IPS-18c (cell line): ENCODE results near the gene SH3RF3.
"Not testable (repeated sequence)": the region's sequence is repeated elsewhere in the genome, so short reads cannot be mapped to it uniquely, and the experiment has no call there.

Experiments
- H3K4me3 ChIP-seq: 2 replicates; pipeline ENCODE4 v1.7.0; 2013; ENCODE audit warnings: low read depth, mild to moderate bottlenecking, low read length, moderate library complexity; ENCODE audit not compliant: insufficient read depth
- H3K9me3 ChIP-seq: one replicate; pipeline ENCODE4 v1.6.1; 2013; ENCODE audit warnings: mild to moderate bottlenecking, low read length, moderate library complexity; ENCODE audit not compliant: control insufficient read depth, insufficient read depth

SH3RF3 gene

DNA sequence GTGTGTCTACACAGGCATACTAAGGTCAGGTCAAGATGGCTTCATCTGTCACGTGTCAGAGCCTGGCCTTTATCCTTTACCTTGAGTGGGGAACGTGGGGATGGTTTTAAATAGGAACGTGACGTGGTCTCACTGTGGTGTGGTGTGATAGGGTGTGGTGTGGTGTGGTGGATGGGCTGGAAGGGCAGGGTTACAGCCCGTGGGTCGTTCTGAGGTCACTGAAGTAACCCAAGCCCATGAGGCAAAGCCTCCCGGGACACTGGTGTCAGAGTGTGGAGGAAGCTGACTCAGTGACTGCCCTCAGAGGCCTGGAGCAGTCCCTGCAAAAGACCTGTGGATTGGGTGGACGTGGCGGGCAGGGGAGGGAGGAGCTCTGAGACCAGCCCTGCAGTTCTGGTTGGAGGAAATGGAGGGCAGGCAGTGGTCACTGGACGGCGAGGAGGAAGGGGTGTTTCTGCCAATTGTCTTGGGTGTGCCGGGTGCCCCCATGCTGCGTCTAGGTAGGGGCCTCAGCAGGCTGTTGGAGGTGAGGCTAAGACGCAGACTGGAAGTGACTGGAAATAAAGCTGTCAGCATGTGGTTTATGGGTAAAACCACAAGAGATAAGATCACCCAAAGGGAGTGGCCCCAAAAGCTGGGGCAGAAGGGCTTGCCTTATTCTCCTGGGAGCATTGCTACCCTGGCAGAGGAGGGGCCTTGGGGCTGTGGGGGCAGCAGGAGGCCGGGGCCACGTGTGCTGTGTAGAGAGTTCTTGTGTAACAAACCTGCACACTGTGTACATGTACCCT lies 84.8 kb downstream of the SH3RF3 start:
- H3K4me3 ChIP-seq = no peak overlapping the region
- H3K9me3 ChIP-seq = peaks cover 1% of the 10 kb centered on the region

DNA sequence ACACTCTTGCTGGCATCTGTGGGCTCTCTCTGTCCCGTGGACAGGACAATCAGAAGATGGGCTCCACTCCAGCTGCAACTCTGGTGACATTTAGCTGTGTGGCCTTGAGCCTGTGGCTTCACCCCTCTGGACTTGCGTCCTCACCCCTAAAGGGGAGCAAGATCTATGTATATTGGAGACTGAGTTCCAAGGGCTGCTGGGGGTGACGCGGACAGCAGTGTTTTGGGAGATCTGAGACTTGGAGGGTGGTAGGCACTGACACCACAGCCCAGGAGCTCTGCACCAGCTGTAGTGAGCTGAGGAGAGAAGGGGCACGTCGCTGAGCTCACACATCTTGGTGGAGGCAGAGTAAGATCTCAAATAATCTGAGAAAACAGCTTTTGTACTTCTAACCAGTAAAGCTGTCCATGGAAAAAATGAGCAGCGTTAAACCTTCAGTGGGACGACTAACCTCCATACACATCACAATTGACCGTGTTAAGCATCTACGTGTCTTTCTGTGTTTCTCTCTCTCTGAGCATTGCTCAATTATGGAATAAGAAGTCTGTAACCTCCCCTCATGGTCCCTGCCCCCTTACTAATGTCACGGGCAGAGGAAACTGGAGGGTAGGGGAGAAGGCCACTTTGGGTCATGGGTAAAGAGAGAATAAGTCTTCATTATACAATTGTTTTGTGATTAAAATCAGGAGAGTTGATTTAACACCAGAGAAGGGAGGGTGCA lies 85.8 kb downstream of the SH3RF3 start:
- H3K9me3 ChIP-seq = no peaks in the 10 kb centered on the region

DNA sequence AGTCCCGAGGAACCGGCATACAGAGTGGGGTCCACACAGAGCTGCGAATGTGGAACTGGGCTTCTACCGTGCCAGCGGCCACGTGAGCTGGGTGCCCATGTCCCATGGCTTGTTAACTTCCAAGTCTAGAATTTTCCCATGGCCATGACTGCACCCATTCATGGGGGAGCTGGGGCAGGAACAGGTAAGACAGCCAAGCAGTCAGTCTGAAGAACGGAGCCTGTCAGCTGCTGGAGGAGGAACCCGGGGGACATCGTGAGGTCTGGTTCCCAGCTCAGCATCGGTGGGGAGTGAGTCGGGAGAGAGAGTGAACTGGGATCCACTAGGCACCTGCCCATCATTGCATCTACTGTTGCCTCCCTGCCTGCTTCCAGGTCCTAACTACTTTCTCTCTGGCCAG lies 86.9 kb downstream of the SH3RF3 start:
- no peak overlapping the region for H3K4me3 ChIP-seq

More for the DNA sequence above, 85.8 kb downstream of the SH3RF3 start:
- H3K4me3 ChIP-seq = no peak overlapping the region

DNA sequence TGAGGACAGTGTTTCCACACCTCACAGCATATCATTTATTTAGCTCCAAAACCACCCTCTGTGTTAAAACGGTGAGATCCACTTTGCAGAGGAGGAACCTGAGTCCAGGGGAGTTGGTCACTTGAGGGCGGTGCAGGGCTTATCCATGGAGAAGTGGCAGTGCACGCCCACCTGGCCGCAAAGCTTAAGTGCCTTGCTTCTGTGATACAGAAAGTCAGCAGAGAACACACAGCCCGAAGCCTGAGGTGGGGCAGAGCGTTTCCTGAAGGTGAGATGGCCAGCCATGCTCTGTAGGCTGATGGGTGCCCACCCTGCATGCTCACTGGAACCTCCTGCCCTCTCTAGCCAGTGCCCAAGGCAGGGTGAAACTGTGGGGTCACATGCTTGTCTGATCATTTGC lies 87.3 kb downstream of the SH3RF3 start:
- H3K9me3 ChIP-seq = no peaks in the 10 kb centered on the region

More for the DNA sequence above, 86.9 kb downstream of the SH3RF3 start:
- no peaks in the 10 kb centered on the region for H3K9me3 ChIP-seq

DNA sequence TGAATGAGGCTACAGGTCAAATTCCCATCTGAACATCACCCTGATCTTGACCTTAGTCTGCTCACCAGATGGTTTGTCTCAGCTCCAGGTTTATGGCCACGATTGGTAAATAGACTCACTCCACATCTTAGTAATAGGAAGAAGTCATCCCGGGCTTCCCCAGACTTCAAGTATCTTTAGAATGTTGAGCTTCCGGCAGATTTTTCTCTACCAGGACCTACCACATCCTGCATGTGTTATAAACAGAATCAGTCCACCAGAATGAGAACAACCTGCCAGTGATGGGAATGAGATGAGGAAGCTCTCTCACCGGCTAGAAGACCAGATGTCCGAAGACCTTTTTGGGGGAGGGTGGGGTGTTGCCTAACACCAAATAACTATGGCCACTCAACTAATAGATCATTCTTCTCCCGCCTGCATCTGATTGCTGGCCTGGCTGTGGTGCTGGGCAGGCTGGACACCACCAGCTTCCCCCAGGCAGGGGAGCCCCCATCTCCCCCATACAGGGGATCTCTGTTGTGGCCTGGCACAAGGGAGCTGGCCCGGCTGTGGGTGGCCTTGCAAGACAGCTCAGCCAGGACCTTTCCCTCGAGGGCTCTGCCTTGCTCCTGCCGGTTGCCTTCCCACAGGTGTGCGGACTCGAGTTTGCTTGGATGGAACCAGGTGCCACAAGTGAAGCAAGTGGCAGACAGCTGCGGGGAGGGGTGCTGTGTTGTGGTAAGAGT lies 88.5 kb downstream of the SH3RF3 start:
- H3K9me3 ChIP-seq = no peaks in the 10 kb centered on the region
- no peak overlapping the region for H3K4me3 ChIP-seq

More for the DNA sequence above, 87.3 kb downstream of the SH3RF3 start:
- no peak overlapping the region for H3K4me3 ChIP-seq

DNA sequence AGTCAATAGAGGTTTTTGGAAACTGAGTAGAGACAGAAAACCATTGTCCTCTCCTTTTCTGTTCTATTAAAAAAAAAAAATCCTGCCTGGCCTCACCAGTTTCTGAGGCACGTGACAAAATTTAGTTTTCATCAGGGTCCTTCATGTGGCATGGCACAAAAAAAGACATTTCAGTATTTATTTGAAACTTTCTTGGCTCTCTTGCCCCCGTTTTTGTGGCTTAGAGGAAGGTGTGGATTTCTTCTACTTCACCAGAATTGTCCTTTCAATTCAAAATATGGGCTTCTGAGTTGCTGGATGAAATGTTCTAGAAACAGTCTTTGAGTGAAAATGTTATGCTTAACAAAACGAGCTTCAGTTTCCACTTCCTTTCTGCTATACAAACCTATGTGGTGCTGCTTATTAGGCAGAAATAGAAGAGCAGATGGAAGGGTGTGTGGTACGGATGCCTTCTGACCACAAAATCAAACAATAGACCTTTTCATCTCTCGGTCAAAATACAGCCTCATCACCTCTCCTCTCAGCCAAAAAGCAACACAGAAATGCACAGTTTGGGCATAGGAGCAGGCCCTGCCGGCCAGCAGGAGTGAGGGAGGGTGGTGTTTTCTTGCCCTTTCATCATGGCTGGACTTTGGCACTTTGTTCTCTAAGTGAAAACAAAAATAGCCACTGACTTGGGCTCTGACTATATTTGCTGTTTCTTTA lies 89.2 kb downstream of the SH3RF3 start:
- no peaks in the 10 kb centered on the region for H3K9me3 ChIP-seq
- no peak overlapping the region for H3K4me3 ChIP-seq

DNA sequence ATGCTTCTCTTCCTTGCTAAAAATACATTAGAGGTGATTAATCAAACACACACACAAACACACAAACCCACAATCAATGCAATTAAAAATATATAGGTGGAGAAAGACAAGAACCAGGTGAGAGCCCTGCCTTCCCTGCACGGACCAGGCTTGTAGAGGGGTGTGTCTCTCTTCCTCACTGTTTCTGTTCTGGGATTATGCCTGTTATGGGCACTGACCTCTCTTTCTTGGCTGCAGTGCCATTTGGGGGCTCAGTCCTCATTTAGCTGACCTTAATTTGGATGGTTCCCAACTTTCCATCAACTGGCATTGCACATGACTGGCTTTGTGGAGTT lies 89.8 kb downstream of the SH3RF3 start:
- no peaks in the 10 kb centered on the region for H3K9me3 ChIP-seq
- no peak overlapping the region for H3K4me3 ChIP-seq

DNA sequence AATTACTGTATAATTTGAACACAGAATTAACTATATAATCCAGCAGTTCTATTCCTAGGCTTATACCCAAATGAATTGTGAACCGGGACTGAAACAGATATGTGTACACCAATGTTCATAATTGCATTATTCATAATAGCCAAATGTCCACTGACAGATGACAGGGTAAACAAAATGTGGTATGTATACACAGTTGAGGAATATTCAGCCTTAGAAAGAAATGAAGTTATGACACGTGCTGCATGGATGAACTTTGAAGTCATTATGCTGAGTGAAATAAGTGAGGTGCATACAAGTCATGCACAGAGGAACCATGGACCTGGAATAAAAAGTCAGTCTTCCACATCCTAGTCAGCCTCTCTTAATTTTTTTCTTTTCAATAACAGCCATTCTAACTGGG lies 91.9 kb downstream of the SH3RF3 start:
- Histone ChIP-seq H3K9me3 (no peaks in the 10 kb centered on the region), H3K4me3 (no peak overlapping the region)

DNA sequence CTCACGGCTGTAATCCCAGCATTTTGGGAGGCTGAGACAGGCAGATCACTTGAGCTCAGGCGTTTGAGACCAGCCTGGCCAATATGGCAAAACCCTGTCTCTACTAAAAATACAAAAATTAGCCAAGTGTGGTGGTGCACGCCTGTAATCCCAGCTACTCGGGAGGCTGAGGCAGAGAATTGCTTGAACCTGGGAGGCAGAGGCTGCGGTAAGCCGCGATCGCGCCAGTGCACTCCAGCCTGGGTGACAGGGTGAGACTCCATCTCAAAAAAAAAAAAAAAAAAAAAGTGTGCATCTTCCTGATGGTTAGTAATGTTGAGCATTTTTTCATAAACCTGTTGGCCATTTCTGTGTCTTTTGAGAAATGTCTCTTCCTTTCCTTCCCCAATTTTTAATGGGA lies 92.3 kb downstream of the SH3RF3 start:
- H3K4me3 ChIP-seq, H3K9me3 ChIP-seq: not testable (repeated sequence)

DNA sequence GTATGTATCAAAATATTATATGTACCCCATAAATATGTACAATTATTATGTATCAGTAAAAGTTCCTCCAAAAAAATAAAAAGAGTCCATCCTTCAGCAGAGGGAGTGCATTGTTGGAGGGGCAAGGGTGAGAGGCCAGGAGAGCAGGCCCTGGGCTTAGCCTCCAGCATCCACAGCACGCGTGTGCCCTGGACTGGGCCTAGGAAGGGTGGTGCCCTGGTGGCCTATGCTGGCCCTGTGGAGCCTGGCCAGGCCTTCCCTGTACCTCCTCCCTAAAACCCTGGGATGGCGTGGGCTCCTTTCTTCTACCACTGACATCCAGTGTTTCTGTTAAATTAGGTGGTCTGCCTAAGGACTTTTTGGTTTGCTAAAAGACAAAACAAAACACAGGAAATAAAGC lies 93.4 kb downstream of the SH3RF3 start:
- Histone ChIP-seq H3K9me3 (no peaks in the 10 kb centered on the region), H3K4me3 (no peak overlapping the region)

DNA sequence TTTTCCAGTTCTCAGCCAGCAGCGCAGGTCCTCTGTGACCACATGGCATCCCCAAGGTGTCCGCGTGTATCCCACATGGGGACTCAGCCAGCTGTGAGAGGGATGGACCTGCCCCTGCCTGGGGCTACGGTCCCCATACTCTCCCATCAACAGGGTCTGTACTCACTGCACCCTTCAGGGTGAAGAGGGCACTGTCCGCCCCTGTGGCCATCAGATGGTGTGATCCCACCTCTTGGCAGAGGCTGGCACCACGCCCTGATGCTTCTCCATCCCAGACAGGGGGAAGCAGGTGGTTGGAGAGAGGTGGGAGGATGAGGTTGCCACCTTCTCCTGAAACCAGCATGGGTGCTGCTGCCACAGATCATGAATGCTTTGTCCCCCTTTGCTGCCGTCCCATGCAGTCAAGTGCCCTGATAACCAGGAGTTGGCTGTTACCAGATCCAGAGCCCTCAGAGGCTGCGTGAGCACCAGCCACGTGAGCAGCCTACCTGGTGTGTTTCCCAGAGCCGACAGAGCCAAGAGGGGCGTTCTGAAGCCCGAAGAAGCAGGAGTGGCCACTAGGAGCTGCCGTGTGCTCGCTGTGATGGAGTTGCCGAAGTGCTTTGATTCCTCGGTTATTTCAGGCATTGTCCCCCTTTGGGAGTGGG lies 93.9 kb downstream of the SH3RF3 start:
- no peaks in the 10 kb centered on the region for H3K9me3 ChIP-seq
- H3K4me3 ChIP-seq = no peak overlapping the region

DNA sequence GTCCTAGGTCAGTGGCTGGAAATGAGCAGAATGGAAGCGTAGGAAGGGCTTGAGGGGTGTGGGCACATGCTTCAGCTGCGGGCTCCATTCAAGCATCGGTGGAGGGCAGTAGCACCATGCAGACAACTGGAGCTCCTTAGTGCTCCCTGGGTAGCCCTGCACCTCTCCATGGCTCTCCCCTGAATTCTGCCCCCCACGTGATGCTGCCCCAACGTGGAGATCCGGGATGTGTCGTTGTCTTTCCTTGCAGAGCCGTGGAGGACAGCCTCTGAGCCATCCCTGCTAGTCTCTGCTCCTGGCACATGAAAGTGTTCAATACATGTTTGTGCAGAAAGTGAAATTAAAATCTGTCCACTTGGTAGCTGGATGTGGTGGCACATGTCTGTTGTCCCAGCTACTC lies 94.5 kb downstream of the SH3RF3 start:
- no peaks in the 10 kb centered on the region for H3K9me3 ChIP-seq
- H3K4me3 ChIP-seq = no peak overlapping the region

DNA sequence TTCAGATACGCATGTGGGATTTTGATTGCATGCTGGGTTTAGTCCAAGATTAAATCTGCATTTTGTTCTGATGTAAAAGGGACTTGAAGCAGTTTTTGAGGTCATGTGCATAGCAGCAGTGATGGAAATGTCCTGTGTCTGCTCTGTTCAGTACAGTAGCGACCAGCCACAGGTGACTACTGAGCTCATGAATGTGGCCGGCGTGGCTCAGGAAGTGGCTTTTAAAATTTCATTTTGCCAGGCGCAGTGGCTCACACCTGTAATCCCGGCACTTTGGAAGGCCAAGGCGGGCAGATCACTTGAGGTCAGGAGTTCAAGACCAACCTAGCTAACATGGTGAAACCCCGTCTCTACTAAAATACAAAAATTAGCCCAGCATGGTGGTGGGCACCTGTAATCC lies 95.3 kb downstream of the SH3RF3 start:
- not testable (repeated sequence) for H3K4me3 ChIP-seq, H3K9me3 ChIP-seq

DNA sequence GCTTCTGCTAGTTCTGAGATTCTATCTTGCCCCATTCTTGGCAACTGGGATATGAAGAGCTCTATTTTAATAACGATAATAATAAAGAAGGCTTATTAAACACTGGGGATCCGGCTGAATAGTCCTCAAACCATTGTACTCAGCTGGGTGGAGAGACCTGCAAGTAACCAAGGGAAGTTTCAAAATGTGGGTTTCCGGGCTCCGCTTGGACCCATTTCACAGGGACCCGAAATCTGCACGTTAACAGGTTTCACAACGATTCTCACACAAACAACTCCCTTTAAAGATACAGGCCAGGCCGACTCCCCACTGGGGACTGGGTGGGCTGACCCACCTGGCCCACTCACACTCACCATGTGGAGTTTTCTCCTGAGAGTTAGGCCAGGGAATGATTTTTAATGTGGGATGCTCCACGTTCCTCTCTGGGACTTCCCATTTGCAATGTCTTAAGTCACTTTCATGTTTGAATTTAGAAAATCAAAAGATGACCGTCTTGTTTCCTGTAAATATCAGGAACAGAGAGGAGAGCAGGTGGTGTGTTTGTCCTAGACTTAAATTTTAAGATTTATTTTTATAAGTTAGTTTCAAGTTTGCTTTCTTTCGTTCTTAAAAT lies 96.3 kb downstream of the SH3RF3 start:
- Histone ChIP-seq H3K9me3 (no peaks in the 10 kb centered on the region), H3K4me3 (no peak overlapping the region)

DNA sequence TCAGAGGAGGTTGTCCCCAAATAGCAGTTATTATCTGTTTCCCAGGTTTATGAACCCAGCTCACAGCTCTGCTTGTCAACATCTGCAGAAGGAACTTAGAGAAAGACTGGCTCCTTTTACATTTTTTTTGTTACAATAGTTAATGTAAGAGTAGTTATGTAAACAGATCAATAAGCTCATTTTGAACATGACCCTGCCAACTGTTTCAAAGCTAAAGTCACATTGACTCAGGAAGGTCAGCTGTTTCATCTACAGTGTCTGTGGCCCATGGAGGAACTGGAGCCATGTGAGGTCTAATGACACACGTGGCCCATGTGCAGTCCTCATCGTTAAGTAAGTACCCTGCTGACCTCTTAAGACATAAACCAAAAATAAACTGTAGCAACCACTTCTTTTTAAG lies 97.1 kb downstream of the SH3RF3 start:
- Histone ChIP-seq H3K9me3 (no peaks in the 10 kb centered on the region), H3K4me3 (no peak overlapping the region)

DNA sequence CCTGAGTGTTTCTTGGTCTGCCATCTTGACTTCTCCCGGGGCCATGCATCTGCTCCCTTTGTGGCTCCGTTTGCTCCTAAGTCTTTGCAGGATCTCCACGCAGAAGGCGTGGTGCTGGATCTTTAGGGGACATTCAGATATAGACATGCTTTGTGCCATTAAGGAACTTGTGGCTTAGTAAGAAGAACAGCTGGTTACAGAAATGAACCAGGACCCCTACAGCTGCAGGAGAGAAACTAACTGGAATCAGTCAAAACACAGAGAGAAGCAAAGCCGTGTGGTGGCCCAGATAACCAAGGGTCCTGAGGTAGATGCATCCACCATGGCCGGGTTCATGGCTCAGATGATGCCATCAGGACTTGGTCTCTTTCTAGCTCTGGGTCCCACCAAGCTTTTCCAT lies 97.6 kb downstream of the SH3RF3 start:
- Histone ChIP-seq H3K9me3 (no peaks in the 10 kb centered on the region), H3K4me3 (no peak overlapping the region)
